ENCODE measurements around the gene CEMIP. TPM values are rescaled to one million over a fixed set of nuclear protein-coding genes. Genes with fewer than 3 reads are reported as not detected.

CEMIP gene
- total and polyA plus RNA-seq, 2 experiments from 2014 or later = 0.27 to 2.1 TPM

DNA sequence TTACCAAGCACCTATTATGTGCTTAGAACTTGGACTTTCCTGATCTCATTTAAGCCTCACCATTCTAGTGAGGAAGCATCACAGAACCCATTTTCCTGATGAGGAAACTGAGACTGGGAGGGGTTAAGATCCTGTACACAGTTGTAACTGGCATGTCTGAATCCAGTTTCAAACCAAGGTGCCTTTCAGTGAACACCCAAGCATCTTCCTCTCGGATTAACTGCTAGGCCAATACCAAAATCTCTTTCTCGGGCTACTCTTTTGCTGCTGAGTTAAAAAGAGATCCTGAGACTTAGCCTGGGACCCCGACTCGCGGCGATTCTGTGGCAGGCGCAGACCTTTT lies 578 bp upstream of the CEMIP start:
- H3K27me3 ChIP-seq (ENCODE audit: insufficient read depth) = peaks cover 47% of the 10 kb centered on the region
- H2AFZ ChIP-seq = peak overlapping the region; percentile 90
- 0 out of 2 replicates have a peak, but pooled peaks cover 3% of the 10 kb centered on the region for H4K20me1 ChIP-seq (replicated peaks; ENCODE audit: insufficient read depth)
- ATAC-seq = no peak
- H3F3A ChIP-seq (replicated peaks; ENCODE audit: low read depth) = 0 out of 2 replicates have a peak, but pooled peaks cover 3% of the 10 kb centered on the region
- H3K36me3 ChIP-seq (ENCODE audit: insufficient read depth) = no peaks in the 10 kb centered on the region
- H3K4me3 ChIP-seq = peak overlapping the region; percentile 77
- H3K79me2 ChIP-seq (replicated peaks; ENCODE audit: insufficient read depth) = no peaks in the 10 kb centered on the region
- no peak for DNase-seq (ENCODE audit: low spot score)
- Mint-ChIP-seq H3K27ac (no peak overlapping the region), H3K27me3 (ENCODE audit: insufficient read depth, low read depth, poor library complexity) (peaks cover 31% of the 10 kb centered on the region), H3K9me3 (no peaks in the 10 kb centered on the region), H3K4me1 (peaks cover 10% of the 10 kb centered on the region; the same call in 2 of the 3 replicates), H3K36me3 (ENCODE audit: low read depth) (no peaks in the 10 kb centered on the region), H3K4me3 (peak overlapping the region; percentile 46; the same call in 2 of the 3 replicates)
- no peak overlapping the region for H3K27ac ChIP-seq (ENCODE audit: low read depth)
- no peak for TF ChIP-seq ETS1 (IDR thresholded peaks at IDR 0.05)
- no peak for TF ChIP-seq EZH2 (IDR thresholded peaks at IDR 0.05; ENCODE audit: low read depth, unreplicated experiment)
- TF ChIP-seq JUNB (IDR thresholded peaks at IDR 0.05; ENCODE audit: unreplicated experiment) = no peak
- TF ChIP-seq, protein P1, sequence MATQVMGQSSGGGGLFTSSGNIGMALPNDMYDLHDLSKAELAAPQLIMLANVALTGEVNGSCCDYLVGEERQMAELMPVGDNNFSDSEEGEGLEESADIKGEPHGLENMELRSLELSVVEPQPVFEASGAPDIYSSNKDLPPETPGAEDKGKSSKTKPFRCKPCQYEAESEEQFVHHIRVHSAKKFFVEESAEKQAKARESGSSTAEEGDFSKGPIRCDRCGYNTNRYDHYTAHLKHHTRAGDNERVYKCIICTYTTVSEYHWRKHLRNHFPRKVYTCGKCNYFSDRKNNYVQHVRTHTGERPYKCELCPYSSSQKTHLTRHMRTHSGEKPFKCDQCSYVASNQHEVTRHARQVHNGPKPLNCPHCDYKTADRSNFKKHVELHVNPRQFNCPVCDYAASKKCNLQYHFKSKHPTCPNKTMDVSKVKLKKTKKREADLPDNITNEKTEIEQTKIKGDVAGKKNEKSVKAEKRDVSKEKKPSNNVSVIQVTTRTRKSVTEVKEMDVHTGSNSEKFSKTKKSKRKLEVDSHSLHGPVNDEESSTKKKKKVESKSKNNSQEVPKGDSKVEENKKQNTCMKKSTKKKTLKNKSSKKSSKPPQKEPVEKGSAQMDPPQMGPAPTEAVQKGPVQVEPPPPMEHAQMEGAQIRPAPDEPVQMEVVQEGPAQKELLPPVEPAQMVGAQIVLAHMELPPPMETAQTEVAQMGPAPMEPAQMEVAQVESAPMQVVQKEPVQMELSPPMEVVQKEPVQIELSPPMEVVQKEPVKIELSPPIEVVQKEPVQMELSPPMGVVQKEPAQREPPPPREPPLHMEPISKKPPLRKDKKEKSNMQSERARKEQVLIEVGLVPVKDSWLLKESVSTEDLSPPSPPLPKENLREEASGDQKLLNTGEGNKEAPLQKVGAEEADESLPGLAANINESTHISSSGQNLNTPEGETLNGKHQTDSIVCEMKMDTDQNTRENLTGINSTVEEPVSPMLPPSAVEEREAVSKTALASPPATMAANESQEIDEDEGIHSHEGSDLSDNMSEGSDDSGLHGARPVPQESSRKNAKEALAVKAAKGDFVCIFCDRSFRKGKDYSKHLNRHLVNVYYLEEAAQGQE (IDR thresholded peaks at IDR 0.05; ENCODE audit: unreplicated experiment) = no peak
- TF ChIP-seq, protein P2, sequence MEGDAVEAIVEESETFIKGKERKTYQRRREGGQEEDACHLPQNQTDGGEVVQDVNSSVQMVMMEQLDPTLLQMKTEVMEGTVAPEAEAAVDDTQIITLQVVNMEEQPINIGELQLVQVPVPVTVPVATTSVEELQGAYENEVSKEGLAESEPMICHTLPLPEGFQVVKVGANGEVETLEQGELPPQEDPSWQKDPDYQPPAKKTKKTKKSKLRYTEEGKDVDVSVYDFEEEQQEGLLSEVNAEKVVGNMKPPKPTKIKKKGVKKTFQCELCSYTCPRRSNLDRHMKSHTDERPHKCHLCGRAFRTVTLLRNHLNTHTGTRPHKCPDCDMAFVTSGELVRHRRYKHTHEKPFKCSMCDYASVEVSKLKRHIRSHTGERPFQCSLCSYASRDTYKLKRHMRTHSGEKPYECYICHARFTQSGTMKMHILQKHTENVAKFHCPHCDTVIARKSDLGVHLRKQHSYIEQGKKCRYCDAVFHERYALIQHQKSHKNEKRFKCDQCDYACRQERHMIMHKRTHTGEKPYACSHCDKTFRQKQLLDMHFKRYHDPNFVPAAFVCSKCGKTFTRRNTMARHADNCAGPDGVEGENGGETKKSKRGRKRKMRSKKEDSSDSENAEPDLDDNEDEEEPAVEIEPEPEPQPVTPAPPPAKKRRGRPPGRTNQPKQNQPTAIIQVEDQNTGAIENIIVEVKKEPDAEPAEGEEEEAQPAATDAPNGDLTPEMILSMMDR (conservative IDR thresholded peaks at IDR 0.05; ENCODE audit: low read depth in 2 of 2) = no peak
- no peak for TF ChIP-seq EZH2phosphoT487 (IDR thresholded peaks at IDR 0.05; ENCODE audit: unreplicated experiment)
- no peak for TF ChIP-seq ZNF114 (CRISPR knock-in tag; IDR thresholded peaks at IDR 0.05)
- no peak for TF ChIP-seq STAT1 (IDR thresholded peaks at IDR 0.05; ENCODE audit: unreplicated experiment)
- TF ChIP-seq ZNF462 (CRISPR knock-in tag; IDR thresholded peaks at IDR 0.05) = no peak
- TF ChIP-seq ZNF331 (CRISPR knock-in tag; IDR thresholded peaks at IDR 0.05; ENCODE audit: low read depth) = no peak
- no peak for TF ChIP-seq CREB1 (CRISPR knock-in tag; IDR thresholded peaks at IDR 0.05; ENCODE audit: low read depth)
- no peak for TF ChIP-seq POLR2AphosphoS5 (IDR thresholded peaks at IDR 0.05; ENCODE audit: low read depth)
- no peak for TF ChIP-seq NANOG (IDR thresholded peaks at IDR 0.05; ENCODE audit: borderline replicate concordance)
- peaks cover 7% of the 10 kb centered on the region for H3K4me1 ChIP-seq (ENCODE audit: insufficient read depth)
- peak overlapping the region; percentile 98 for H3K4me2 ChIP-seq
- no peaks in the 10 kb centered on the region for H3K9me2 ChIP-seq (ENCODE audit: insufficient read depth)
